Fibroblast of upper back skin (primary cell): ENCODE measurements around the gene PANX2.

Experiments
- DNase-seq: peaks from one replicate; pipeline ENCODE4 v3.0.0-alpha.2; 2013

Gene PANX2

GRCh38 chr22:50184004-50184901 is 13.7 kb downstream of the PANX2 start:
- peak; percentile 57 for DNase-seq

- no peak for DNase-seq
Measured at GRCh38 chr22:50184902-50185374, 14.4 kb downstream of the PANX2 start.

- DNase-seq = peak; percentile 89
Measured at GRCh38 chr22:50185375-50186087, 15.0 kb downstream of the PANX2 start, which contains the start of gene TRABD. TSS of gene TRABD (plus strand) at chr22:50185913. CDS start at chr22:50193061, 7,148 bp downstream.

- DNase-seq = no peak
Measured at GRCh38 chr22:50186181-50186714, 15.7 kb downstream of the PANX2 start.

- no peak for DNase-seq
Measured at GRCh38 chr22:50186761-50187523, 16.4 kb downstream of the PANX2 start.

GRCh38 chr22:50188356-50188755 is 17.8 kb downstream of the PANX2 start:
- no peak for DNase-seq

- no peak for DNase-seq
Measured at GRCh38 chr22:50189184-50189848, 18.8 kb downstream of the PANX2 start.

- DNase-seq = no peak
Measured at GRCh38 chr22:50189849-50190181, 19.3 kb downstream of the PANX2 start.

- peak; percentile 28 for DNase-seq
Measured at GRCh38 chr22:50190182-50190940, 19.8 kb downstream of the PANX2 start.

GRCh38 chr22:50190941-50191741 is 20.6 kb downstream of the PANX2 start:
- DNase-seq = no peak

- DNase-seq = no peak
Measured at GRCh38 chr22:50192436-50193204, 22.1 kb downstream of the PANX2 start.

GRCh38 chr22:50193621-50194020 is 23.1 kb downstream of the PANX2 start:
- no peak for DNase-seq

- DNase-seq = no peak
Measured at GRCh38 chr22:50194037-50194805, 23.7 kb downstream of the PANX2 start.

- no peak for DNase-seq
Measured at GRCh38 chr22:50196256-50196655, 25.7 kb downstream of the PANX2 start.

- DNase-seq = no peak
Measured at GRCh38 chr22:50197000-50197800, 26.7 kb downstream of the PANX2 start.

- no peak for DNase-seq
Measured at GRCh38 chr22:50197856-50198623, 27.5 kb downstream of the PANX2 start.

GRCh38 chr22:50198624-50199017 is 28.1 kb downstream of the PANX2 start:
- no peak for DNase-seq
